Measurements from ENCODE around the gene KLHL6.

DNA sequence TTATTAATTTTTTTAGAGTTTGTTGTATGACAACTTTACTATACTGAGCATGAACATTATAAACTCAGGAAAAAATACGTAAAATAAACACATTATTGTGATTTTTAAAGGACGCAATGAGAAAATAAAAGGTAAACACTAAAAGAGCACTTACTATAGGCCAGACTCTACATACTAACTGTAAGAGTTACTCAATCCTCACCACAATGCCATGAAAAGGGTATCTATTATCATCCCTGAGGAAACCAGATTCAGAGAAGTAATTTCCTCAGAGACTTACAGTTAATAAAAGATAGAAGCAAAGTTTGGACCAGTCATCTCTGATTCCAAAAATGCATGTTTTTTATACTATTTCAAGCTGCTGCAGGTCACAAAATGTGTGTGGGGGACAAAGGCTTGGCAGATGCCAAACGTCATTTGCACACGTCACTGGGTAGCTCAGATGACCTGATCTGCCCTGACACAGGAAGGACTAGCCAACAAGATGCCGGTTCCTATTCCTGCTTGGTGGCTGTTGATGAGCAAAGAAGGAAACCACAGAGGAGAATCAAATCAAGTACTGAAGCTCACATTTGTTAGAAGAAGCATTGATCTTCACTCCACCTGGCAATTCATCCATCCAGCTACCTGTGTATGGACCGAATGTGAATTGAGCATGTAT lies 42.3 kb downstream of the KLHL6 start:
- TF ChIP-seq, protein P1, sequence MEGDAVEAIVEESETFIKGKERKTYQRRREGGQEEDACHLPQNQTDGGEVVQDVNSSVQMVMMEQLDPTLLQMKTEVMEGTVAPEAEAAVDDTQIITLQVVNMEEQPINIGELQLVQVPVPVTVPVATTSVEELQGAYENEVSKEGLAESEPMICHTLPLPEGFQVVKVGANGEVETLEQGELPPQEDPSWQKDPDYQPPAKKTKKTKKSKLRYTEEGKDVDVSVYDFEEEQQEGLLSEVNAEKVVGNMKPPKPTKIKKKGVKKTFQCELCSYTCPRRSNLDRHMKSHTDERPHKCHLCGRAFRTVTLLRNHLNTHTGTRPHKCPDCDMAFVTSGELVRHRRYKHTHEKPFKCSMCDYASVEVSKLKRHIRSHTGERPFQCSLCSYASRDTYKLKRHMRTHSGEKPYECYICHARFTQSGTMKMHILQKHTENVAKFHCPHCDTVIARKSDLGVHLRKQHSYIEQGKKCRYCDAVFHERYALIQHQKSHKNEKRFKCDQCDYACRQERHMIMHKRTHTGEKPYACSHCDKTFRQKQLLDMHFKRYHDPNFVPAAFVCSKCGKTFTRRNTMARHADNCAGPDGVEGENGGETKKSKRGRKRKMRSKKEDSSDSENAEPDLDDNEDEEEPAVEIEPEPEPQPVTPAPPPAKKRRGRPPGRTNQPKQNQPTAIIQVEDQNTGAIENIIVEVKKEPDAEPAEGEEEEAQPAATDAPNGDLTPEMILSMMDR (IDR thresholded peaks at IDR 0.05): no peak
- TF ChIP-seq, protein P2, sequence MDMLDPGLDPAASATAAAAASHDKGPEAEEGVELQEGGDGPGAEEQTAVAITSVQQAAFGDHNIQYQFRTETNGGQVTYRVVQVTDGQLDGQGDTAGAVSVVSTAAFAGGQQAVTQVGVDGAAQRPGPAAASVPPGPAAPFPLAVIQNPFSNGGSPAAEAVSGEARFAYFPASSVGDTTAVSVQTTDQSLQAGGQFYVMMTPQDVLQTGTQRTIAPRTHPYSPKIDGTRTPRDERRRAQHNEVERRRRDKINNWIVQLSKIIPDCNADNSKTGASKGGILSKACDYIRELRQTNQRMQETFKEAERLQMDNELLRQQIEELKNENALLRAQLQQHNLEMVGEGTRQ (IDR thresholded peaks at IDR 0.05; ENCODE audit: borderline replicate concordance, low read depth, low read length): no peak
- TF ChIP-seq POLR2AphosphoS5 (IDR thresholded peaks at IDR 0.05; ENCODE audit: low read depth, low read length): no peak
- no peak for TF ChIP-seq TCF12 (IDR thresholded peaks at IDR 0.05)
- TF ChIP-seq, protein P3, sequence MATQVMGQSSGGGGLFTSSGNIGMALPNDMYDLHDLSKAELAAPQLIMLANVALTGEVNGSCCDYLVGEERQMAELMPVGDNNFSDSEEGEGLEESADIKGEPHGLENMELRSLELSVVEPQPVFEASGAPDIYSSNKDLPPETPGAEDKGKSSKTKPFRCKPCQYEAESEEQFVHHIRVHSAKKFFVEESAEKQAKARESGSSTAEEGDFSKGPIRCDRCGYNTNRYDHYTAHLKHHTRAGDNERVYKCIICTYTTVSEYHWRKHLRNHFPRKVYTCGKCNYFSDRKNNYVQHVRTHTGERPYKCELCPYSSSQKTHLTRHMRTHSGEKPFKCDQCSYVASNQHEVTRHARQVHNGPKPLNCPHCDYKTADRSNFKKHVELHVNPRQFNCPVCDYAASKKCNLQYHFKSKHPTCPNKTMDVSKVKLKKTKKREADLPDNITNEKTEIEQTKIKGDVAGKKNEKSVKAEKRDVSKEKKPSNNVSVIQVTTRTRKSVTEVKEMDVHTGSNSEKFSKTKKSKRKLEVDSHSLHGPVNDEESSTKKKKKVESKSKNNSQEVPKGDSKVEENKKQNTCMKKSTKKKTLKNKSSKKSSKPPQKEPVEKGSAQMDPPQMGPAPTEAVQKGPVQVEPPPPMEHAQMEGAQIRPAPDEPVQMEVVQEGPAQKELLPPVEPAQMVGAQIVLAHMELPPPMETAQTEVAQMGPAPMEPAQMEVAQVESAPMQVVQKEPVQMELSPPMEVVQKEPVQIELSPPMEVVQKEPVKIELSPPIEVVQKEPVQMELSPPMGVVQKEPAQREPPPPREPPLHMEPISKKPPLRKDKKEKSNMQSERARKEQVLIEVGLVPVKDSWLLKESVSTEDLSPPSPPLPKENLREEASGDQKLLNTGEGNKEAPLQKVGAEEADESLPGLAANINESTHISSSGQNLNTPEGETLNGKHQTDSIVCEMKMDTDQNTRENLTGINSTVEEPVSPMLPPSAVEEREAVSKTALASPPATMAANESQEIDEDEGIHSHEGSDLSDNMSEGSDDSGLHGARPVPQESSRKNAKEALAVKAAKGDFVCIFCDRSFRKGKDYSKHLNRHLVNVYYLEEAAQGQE (IDR thresholded peaks at IDR 0.05; ENCODE audit: low read depth, low read length): no peak
- TF ChIP-seq, protein P4, sequence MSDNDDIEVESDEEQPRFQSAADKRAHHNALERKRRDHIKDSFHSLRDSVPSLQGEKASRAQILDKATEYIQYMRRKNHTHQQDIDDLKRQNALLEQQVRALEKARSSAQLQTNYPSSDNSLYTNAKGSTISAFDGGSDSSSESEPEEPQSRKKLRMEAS (IDR thresholded peaks at IDR 0.05; ENCODE audit: low read depth): no peak
- no peak for TF ChIP-seq RCOR1 (IDR thresholded peaks at IDR 0.05; ENCODE audit: low read length)
- TF ChIP-seq SMC3 (IDR thresholded peaks at IDR 0.05; ENCODE audit: low read depth, low read length): no peak
- TF ChIP-seq, protein P5, sequence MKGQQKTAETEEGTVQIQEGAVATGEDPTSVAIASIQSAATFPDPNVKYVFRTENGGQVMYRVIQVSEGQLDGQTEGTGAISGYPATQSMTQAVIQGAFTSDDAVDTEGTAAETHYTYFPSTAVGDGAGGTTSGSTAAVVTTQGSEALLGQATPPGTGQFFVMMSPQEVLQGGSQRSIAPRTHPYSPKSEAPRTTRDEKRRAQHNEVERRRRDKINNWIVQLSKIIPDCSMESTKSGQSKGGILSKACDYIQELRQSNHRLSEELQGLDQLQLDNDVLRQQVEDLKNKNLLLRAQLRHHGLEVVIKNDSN (IDR thresholded peaks at IDR 0.05; ENCODE audit: borderline replicate concordance, low read depth): no peak
- TF ChIP-seq RXRA (IDR thresholded peaks at IDR 0.05; ENCODE audit: borderline replicate concordance, low read depth): no peak
- no peak for TF ChIP-seq EP300 (IDR thresholded peaks at IDR 0.05; ENCODE audit: borderline replicate concordance in 1 of 2, low read depth in 1 of 2, low read length in 1 of 2)

Data from SK-N-SH (cell line).